GM12801 (cell line): ENCODE data around the gene NINL.

Experiments
- TF ChIP-seq, protein P1 (sequence below): IDR thresholded peaks from one replicate; pipeline ENCODE4 v1.5.1; 2011; ENCODE audit warnings: control low read depth; ENCODE audit not compliant: insufficient read length; ENCODE audit errors: extremely low read depth

The NINL gene

DNA sequence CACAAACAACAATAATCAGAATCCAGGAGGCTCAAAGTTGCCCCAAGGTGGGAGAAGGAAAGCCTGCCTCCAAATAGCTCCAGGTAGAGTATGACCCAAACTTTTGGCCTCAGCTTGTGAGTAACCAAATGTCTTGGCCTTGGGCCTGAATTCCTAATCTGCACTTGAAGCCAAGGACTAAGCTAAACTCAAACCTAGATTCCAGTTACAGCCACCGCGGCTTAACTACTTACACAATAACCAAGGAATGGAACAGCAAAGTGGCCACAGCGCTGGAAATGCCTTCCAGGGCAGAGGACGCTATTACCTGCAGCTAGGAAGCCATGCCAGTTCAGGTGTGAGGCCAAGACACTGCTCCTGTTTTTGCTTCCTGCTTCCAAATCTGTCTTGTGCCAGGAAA is 4.6 kb downstream of the NINL start:
- TF ChIP-seq, protein P1, sequence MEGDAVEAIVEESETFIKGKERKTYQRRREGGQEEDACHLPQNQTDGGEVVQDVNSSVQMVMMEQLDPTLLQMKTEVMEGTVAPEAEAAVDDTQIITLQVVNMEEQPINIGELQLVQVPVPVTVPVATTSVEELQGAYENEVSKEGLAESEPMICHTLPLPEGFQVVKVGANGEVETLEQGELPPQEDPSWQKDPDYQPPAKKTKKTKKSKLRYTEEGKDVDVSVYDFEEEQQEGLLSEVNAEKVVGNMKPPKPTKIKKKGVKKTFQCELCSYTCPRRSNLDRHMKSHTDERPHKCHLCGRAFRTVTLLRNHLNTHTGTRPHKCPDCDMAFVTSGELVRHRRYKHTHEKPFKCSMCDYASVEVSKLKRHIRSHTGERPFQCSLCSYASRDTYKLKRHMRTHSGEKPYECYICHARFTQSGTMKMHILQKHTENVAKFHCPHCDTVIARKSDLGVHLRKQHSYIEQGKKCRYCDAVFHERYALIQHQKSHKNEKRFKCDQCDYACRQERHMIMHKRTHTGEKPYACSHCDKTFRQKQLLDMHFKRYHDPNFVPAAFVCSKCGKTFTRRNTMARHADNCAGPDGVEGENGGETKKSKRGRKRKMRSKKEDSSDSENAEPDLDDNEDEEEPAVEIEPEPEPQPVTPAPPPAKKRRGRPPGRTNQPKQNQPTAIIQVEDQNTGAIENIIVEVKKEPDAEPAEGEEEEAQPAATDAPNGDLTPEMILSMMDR: no peak

DNA sequence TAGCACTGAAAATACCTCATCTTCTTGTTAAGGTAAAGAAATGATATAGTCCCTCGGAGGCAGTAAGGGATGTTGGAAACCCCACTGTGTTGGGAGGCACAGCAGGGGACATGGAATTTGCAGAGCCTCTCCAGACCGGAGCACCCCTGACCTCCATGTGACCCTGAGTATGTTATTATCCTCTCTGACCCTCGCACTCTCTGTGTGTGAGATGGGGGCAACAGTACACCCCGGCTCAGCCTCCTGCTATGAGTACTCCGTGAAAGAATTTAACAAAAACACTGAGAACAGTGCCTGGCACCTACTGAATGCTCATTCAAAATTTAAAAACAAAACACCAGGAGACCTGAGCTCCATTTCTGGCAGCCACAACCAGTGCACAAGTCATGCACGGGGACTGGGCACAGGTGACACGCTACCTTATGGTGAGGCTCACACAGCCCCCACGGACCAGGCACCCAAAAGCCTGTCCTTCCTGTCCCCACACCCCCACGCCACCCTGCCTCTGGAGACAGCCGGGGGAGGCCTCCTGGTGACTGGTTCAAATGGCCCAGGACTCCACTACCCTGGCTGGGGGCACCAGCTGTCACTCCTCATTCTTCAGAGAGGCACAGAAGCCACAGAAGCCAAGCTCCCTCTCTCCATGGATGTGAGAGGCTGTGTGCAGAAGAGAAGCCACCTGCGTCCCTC is 6.1 kb downstream of the NINL start:
- TF ChIP-seq, protein P1: no peak

DNA sequence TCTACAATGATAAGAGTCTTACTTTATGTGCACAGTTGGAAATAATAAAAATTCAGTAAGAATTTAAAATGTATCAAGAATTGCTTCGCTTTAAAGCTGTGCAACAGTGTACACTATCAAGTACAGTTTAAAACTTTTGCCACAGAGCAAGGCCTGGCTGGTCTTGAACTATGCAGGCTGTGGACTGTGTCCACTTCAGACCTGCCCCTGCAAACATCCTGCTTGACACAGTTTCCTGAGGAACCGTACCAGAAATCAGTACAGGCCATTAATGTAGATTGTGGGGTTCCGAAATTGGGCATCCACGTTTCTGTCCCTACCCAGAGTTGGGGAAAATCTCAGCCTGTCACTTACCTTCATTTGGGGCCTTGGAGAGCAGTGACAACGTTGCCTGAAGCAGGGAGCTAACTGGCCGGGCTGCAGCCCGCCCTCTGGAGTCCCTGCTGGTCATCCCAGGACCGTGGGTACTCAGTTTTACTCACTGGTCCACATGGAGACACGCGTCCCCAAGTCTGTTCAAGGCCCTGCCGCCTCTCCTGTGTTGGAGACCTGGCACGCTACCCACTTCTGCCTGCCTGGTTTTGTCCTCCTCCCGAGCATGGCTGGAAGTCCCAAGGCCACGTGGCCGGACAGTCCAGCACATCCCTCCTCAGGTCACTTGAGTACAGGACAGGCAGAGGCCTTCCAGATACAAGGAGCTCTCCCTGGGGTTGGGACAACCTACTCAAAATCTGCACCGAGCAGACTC is 8.4 kb downstream of the NINL start:
- TF ChIP-seq, protein P1: no peak

DNA sequence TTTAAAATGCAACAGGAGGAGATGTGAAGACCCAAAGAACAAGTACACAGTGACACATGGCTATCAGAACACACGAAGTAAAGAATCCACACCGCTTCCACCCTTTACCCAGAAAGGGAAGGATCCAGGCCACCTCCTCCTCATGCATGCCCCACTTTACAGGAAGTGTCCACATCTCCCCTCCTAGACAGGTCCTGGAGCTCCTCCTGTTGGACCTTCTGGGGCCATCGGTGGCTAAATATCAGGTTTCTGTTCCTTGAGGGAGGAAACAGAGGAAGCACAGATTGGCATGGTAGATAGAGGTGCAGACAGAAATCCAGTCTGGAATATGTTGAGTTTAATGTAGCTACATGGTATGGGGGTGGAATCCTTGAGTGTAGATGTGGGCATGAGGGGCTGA is 10.9 kb downstream of the NINL start:
- TF ChIP-seq, protein P1: no peak

DNA sequence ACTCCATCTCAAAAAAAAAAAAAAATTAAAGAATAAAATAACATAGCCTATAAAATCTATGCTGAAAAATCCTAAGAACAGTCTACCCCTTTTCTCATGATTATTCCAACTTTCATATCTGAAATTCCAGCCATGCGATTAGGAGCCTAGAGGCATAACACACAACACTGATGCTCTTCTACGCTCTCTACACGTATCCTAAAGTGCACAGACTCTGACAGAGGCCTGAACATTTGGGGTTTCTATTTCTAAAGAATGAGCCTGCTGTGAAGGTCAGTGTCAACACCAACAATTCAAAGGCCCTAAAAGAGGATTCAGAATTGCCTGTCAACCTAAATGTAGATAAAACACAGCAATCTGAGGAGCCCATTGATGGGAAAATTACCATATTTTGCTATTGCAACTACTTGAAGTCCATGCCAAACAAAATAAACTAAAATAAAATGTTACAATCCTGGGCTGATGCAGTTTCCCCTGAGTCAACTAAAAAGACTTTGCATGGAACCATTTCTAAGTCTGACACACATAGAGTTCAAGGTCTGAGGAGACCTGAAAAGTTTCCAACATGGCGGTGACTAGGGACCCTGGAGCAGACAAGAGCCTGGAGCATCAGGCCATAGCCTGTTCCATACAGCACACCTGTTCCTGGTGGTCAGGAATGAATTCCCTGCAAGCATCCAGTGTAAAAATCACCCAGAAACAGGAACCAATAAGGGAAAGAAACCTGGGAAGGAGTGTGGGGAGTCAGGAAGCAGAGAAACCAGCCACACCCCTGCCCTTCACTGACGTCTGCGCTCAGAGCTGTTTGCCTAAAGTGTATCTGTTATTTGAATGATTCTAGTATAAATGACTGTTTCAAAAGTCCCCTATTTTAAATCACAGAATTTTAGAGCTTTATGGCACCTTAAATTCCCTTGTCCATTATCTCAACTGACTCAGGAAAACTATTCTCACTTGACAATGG is 11.8 kb downstream of the NINL start:
- TF ChIP-seq, protein P1: no peak

DNA sequence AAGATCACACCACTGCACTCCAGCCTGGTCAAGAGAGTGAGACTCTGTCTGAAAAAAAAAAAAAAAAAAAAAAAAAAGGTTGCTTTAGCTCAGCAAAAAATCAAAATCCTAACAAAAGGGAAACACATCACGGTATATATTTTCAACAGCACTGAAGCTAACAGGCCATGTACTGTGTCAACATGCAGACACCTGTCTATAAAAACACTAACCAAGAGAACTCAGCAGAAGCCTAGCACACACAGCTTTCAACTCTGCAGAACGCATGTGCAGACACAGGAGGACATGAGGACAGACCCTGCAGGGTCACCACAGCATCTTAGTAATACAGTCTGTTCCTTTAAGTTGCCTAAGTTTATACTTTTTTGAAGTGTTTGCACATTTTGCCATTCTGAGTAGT is 13.5 kb downstream of the NINL start:
- TF ChIP-seq, protein P1: no peak

DNA sequence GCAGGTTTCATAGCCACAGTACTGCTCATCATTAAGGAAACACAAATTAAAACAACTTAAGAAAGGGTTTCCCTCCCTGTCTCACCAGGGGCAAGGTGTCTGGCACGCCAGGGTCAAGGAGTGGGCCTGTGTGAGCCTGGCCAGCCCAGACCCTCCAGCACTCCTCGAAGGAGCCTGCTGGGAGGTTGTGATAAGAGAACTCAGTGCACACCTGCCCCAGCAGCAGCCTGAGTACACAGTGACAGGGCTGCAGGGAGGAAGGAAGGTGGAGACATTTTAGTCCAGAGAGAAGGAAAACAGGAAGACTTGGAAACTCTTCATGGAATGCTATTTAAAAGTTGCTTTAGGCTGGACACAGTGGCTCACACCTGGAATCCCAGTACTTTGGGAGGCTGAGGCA is 14.1 kb downstream of the NINL start:
- TF ChIP-seq, protein P1: no peak
